Esophagus muscularis mucosa (tissue), 4 donors: ENCODE results near the gene TCEAL2. TPM values are rescaled to one million over a fixed set of nuclear protein-coding genes. Genes with fewer than 3 reads are reported as not detected.
"Not testable (repeated sequence)": the region's sequence is repeated elsewhere in the genome, so short reads cannot be mapped to it uniquely, and the experiment has no call there.

Source experiments
- DNase-seq: peaks from one replicate; pipeline ENCODE4 v3.0.0-alpha.2; 2017; ENCODE audit errors: extremely low spot score
- H3K27ac ChIP-seq, 4 donors: fragments of 200-600 bp; sonication (generic); replicated peaks in 1 of 4; 1 replicate in 3 of 4; 2 replicates in 1 of 4; pipeline ENCODE4 v1.5.1; 2016 to 2019; ENCODE audit warnings: mild to moderate bottlenecking in 1 of 4
- H3K27me3 ChIP-seq, 4 donors: fragments of 200-600 bp; sonication (generic); one replicate each; pipeline versions ENCODE4 v1.5.1 to v1.6.0; 2016 to 2019
- H3K36me3 ChIP-seq, 4 donors: fragments of 200-600 bp; sonication (generic); one replicate each; pipeline ENCODE4 v1.5.1; 2016 to 2019
- H3K4me1 ChIP-seq, 4 donors: fragments of 200-600 bp; sonication (generic); one replicate each; pipeline ENCODE4 v1.5.1; 2016 to 2019
- H3K4me3 ChIP-seq, 4 donors: fragments of 200-600 bp; sonication (generic); 1 replicate in 2 of 4; 2 replicates in 2 of 4; pipeline ENCODE4 v1.5.1; 2016 to 2019; ENCODE audit warnings: mild to moderate bottlenecking in 4 of 4, moderate library complexity in 1 of 4
- H3K9me3 ChIP-seq, 4 donors: fragments of 200-600 bp; sonication (generic); 1 replicate in 3 of 4; 2 replicates in 1 of 4; pipeline ENCODE4 v1.5.1; 2016 to 2019
- CTCF ChIP-seq, 3 experiments: fragments of 200-600 bp in 2 of 3; fragments of 450-650 bp in 1 of 3; sonication (generic) in 2 of 3; IDR thresholded peaks; one replicate each; pipeline ENCODE4 v1.5.1; 2017 to 2019; ENCODE audit warnings: antibody characterized with exemption in 3 of 3, mild to moderate bottlenecking in 2 of 3, moderate library complexity in 1 of 3
- EP300 ChIP-seq: sonication (generic); formaldehyde crosslinking; IDR thresholded peaks from one replicate; pipeline ENCODE4 v1.6.1; 2017; ENCODE audit warnings: antibody characterized with exemption
- POLR2A ChIP-seq: fragments of 450-650 bp; IDR thresholded peaks from one replicate; pipeline ENCODE4 v1.6.1; 2017; ENCODE audit warnings: antibody characterized with exemption, moderate library complexity, mild to moderate bottlenecking, low read depth
- POLR2AphosphoS5 ChIP-seq, 2 donors: sonication (generic); formaldehyde crosslinking; IDR thresholded peaks; one replicate each; pipeline ENCODE4 v1.6.1; 2017; ENCODE audit warnings: antibody characterized with exemption in 2 of 2
- WGBS: methylation state at CpG from one replicate; pipeline ENCODE4 v1.1.5; 2018; 5-methylcytosine and 5-hydroxymethylcytosine counted together
- intact Hi-C: fragments of 100-400 bp; cut with DNase I; formaldehyde crosslinking; loops from one replicate; pipeline ENCODE4 v1.15.1; 2023
- total RNA-seq, 4 donors: library from RNA; depleted of rRNA; stranded (reverse); fragments of >200 nt; gene quantifications; one replicate each; pipeline versions ENCODE4 v1.1.0 to v1.2.1, GENCODE V29; 2016

TCEAL2 gene
- total RNA-seq, 4 donors from 2014 or later, result 20.8 to 29.2 (median 25.6) TPM

DNA sequence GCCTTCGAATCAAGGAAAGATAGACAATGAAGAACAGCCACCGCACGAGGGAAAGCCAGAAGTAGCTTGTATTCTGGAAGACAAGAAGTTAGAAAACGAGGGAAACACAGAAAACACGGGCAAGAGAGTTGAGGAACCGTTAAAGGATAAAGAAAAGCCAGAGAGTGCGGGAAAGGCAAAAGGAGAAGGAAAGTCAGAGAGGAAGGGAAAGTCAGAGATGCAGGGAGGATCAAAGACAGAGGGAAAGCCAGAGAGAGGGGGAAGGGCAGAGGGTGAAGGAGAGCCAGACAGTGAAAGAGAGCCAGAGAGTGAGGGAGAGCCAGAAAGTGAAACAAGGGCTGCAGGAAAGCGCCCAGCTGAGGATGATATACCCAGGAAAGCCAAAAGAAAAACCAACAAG lies 1.4 kb downstream of the TCEAL2 start:
- Histone ChIP-seq H3K36me3 (no peaks in the 10 kb centered on the region), H3K9me3 (no peaks in the 10 kb centered on the region), H3K27me3 (peaks cover 0 to 14% (median 0%) of the 10 kb centered on the region in 4 donors), H3K4me1 (peaks cover 0 to 13% (median 5%) of the 10 kb centered on the region in 4 donors), H3K4me3 (peak overlapping the region in 1 of 4 donors; percentile 49), H3K27ac (peak overlapping the region; percentile 57 to 76 (median 70))
- DNase-seq, result no peak
- intact Hi-C loops, result no loop called here
- TF ChIP-seq POLR2A, result no peak
- TF ChIP-seq CTCF (IDR thresholded peaks at IDR 0.05), result no peak
- no peak for TF ChIP-seq EP300
- TF ChIP-seq POLR2AphosphoS5 (IDR thresholded peaks at IDR 0.05), result no peak
- 51% methylated on average over 8 of the region's 8 CpGs for WGBS

DNA sequence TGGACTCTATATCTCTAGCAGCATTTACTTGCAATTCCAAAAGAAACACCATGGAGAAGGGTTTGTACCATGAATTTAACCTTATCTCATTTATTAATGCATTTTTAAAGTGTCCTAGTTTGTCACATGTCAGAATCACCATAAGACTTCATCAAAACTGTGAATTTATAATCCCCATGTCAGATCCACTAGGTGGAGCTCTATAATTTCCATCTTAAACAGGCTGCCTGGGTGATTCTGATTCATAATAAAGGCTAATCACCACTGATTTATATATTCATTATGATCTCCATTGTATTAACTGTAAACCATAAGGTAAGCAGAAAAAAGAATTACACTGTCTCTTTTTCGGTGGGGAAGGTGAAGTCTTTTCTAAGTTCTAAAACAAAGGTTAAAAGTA lies 4.0 kb downstream of the TCEAL2 start:
- no peak for DNase-seq
- Histone ChIP-seq H3K9me3 (no peaks in the 10 kb centered on the region), H3K27me3 (peaks cover 0 to 25% (median 0%) of the 10 kb centered on the region in 4 donors), H3K4me1 (peaks cover 0 to 13% (median 5%) of the 10 kb centered on the region in 4 donors), H3K4me3 (no peak overlapping the region), H3K27ac (no peak overlapping the region), H3K36me3 (no peaks in the 10 kb centered on the region)
- TF ChIP-seq EP300, result no peak
- TF ChIP-seq CTCF (IDR thresholded peaks at IDR 0.05), result peak; percentile 19 to 21 (median 20)
- TF ChIP-seq POLR2AphosphoS5 (IDR thresholded peaks at IDR 0.05), result no peak
- no peak for TF ChIP-seq POLR2A
- WGBS, result 55% methylated on average over 1 of the region's 1 CpG
- intact Hi-C loops, result no loop called here

DNA sequence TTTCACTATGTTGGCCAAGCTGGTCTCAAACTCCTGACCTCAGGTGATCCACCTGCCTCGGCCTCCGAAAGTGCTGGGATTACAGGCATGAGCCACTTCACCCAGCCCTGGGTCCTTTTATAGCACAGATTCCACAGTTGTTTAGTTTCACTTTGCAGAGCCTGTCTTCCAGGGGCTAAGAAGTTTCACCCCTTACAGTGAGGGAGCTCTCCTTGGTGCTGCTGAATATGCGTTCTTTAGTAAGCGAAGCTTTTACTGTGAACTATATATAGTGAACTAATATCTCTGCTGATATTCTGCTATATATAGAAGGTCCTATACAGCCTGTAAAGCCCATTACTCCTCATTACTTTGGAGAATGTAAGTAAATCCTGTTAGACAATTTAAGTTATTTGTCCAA lies 12.6 kb downstream of the TCEAL2 start:
- WGBS, result 55% methylated on average over 4 of the region's 4 CpGs
- no peak for DNase-seq
- Histone ChIP-seq H3K4me3 (no peak overlapping the region), H3K36me3 (no peaks in the 10 kb centered on the region), H3K9me3 (no peaks in the 10 kb centered on the region), H3K27ac (no peak overlapping the region), H3K4me1 (no peaks in the 10 kb centered on the region), H3K27me3 (peaks cover 0 to 14% (median 6%) of the 10 kb centered on the region in 4 donors)
- intact Hi-C loops, result no loop called here
- TF ChIP-seq POLR2A, result no peak
- no peak for TF ChIP-seq EP300
- no peak for TF ChIP-seq CTCF (IDR thresholded peaks at IDR 0.05)
- no peak for TF ChIP-seq POLR2AphosphoS5 (IDR thresholded peaks at IDR 0.05)

DNA sequence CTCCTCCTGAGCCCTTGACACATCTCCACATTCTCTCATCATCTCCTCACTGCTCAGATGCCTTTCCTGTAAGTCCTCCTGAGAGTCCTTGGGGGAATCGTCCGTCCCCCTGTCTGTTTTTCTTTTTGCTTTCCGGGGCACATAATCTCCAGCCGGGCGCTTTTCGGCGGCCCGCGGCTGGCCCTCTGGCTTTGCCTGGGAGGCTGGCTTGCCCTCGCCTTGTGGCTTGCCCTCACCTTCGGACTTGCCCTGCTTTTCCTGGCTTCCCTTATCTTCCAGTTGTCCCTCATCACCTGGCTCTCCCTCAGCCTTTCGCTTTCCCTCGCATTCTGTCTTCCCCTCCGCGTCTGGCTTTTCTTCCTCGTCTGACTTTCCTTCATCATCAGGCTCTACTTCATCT lies 15.4 kb downstream of the TCEAL2 start:
- intact Hi-C loops, H3K36me3 ChIP-seq, H3K27ac ChIP-seq, H3K4me1 ChIP-seq, H3K4me3 ChIP-seq, DNase-seq, H3K9me3 ChIP-seq: not testable (repeated sequence)
- H3K27me3 ChIP-seq, result peaks cover 0 to 14% (median 3%) of the 10 kb centered on the region in 4 donors
- 68% methylated on average over 16 of the region's 16 CpGs for WGBS

- DNase-seq, H3K27ac ChIP-seq, H3K36me3 ChIP-seq, intact Hi-C loops, H3K9me3 ChIP-seq, H3K4me1 ChIP-seq, H3K4me3 ChIP-seq: not testable (repeated sequence)
- 23% methylated on average over 16 of the region's 19 CpGs for WGBS
- peaks cover 0 to 14% (median 3%) of the 10 kb centered on the region in 4 donors for H3K27me3 ChIP-seq
These were observed 16.2 kb downstream of the TCEAL2 start for GRCh38 chrX:102141631-102142030.

DNA sequence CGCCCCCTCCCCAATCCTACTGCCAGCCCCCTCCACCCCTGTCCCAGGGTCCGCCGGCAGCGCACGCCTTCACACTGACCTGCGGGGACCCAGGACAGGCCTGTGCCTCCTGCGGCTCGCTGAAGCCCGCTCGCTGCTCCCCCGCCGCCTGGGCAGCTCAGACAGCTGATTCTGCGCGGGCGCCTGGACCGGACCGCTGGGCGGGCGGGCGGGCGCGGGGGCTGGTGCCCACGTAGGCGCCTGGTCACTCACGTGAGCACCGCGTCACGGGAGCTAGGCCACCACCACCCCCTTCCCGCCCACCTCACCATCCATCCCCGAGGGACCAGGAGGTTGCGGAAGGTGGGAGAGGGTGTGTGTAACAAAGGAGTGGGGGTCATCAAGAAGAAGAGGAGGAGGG lies 16.8 kb downstream of the TCEAL2 start, which contains the start of gene TCEAL6:
Gene TCEAL6 (minus strand): TSS at position 208 of the 400 bp plus-strand sequence.
- H3K27ac ChIP-seq, DNase-seq, H3K4me1 ChIP-seq, H3K4me3 ChIP-seq, H3K36me3 ChIP-seq, H3K9me3 ChIP-seq, intact Hi-C loops: not testable (repeated sequence)
- WGBS, result no CpG with 5 or more reads among the region's 31 CpGs
- H3K27me3 ChIP-seq, result peaks cover 0 to 14% (median 3%) of the 10 kb centered on the region in 4 donors
